HG03457 (cell line): Measurements from ENCODE around the gene GPR17.

Source experiments
- ATAC-seq: cut with Tn5 transposase; IDR thresholded peaks from one replicate; pipeline ENCODE4 v1.9.1; 2021; ENCODE audit warnings: moderate number of reproducible peaks; ENCODE audit not compliant: unreplicated experiment

The GPR17 gene

DNA sequence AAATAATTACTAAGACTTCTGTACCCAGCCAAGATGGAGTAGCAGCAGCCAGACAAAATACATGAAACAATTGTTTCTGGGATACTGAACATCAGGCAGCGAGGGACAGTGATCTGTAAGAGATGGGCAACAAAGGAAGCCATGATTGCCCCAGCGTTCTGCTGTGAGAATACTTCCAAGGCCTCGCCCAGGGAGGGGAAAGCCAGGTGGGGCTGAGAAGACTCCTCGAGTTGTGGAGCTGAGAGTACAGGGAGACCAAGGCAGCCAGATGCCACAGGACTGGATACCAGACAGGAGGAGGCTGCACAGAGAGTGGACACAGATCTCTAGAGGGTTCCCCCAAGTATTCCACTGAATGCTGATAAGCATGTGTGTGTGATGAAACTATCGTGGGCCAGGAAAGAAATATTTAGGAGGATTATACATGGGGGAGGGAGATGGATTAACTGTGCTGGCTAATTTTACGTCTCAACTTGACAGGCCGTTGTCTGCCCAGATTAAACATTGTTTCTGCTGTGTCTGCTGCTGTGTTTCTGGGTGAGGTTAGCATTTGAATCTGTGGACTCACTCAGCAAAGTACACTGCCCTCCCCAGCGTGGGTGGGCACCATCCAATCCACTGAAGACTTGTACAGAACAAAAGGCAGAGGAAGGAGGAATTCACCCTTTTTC lies 39.6 kb downstream of the GPR17 start:
- ATAC-seq = no peak

DNA sequence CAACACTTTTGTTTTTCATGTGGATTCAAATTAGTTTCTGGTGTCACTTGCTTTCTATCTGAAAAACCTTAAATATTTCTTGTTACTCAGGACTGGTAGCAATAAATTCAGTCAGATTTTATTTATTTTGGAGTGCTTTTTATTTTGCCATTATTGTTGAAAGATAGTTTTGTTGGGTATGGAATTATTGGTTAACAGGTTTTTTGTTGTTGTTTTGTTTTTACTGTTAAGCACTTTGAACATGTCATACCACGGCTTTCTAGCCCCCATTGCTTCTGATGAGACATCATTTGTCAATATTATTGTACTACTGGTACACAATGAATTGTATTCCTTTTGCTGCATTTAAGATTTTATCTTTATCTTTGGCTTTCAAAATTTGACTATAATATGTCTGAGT lies 42.5 kb downstream of the GPR17 start:
- ATAC-seq = no peak

DNA sequence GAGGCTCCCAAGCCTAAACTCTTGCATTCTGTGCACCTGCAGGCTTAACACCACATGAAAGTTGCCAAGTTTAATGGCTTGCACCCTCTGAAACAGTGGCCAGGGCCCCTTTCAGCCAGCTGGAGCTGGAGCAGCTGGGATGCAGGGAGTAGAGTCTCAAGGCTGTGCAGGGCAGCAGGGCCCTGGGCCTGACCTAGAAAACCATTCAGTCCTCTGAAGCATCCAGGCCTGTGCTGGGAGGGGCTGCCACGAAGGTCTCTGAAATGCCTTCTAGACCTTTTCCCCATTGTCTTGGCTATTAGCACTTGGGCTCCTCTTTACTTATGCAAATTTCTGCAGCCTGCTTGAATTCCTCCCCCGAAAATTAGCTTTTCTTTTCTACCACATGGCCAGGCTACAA lies 44.7 kb downstream of the GPR17 start:
- ATAC-seq = no peak

DNA sequence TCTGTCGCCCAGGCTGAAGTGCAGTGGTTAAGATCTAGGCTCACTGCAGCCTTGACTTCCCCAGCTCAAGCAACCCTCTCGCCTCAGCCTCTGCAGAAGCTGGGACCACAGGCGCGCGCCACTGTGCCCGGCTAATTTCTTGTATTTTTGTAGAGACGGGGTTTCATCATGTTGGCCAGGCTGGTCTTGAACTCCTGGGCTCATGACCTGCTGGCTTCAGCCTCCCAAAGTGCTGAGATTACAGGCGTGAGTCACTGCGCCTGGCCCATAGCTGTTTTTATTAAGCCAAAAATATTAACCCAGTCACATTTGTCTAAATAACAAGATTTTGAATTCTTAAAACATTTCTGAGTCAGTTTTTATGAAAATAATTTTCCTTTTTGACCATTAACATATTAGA lies 49.0 kb downstream of the GPR17 start:
- no peak for ATAC-seq

DNA sequence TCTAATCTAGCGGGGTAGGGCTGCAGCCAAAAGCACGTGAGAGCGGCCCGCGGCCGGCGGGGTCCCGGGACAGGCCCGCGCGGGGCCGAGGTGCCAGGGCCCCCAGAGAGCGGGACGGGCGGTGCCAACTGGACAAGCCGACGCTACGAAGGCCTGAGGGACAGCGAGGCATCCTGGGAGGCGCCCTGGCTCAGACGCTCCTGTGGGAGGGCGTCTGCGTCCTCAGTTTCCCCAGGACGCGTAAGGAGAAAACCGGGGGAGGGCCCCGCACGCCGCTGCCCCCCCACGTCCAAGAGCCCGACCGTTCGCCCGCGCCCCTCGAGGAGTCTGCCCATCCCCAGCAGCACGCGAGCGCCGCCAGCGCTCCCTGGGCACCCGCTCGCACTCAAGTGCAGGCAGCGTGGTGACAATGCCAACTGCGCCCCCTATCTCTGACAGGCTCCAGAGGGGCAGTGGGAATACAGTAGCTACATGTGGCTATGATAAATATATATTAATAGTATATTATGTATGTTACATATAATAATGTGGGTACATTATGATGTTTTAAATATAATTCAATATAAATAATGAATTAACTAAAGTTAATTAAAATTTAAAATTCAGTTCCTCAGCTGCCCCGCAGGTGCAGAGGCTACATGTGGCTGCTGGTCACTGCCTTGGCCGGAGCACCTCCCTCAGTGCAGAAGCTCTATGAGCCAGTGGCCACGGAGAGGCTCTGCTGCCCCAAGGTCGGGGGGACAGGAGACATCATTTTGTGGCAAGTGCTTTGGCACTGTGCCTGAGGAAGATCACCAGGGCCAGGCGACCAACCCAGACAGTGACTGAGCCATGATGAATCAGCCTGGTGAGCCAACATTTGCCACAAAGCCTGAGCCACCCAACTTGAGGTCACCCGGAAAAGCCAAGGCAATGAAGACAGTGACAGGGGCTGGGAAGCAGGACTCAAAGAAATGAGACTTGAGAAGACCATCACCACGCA lies 49.8 kb downstream of the GPR17 start:
- no peak for ATAC-seq

DNA sequence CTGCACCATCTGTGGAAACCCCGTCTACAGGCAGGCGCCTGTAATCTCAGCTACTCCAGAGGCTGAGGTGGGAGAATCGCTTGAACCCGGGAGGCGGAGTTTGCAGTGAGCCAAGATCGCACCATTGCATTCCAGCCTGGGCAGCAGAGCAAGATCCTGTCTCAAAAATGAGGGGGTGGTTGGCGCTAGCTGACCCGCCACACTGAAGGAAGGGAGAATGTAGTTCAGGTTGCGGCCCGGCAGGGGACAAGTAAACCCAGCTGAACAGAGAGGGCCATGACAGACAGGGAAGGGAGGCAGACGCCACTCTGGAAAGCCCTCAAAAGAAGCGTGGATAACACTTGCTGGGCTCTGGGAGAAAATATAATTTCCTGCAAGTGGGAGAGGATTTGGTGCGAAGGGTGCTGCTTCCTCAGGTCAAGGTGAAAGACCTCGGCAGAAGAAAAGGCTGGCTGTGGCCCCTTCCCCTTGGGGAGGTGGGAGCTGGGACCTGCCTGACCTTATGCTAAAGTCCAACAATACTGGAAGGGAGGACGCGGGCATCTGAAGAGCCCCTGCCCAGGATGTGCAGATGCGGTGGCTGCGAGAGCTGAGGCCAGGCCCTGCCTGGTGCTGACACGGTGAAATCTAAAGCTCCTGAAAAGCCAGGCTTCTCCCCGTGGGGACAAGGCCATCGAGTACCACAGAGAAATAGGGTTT lies 51.7 kb downstream of the GPR17 start:
- no peak for ATAC-seq

DNA sequence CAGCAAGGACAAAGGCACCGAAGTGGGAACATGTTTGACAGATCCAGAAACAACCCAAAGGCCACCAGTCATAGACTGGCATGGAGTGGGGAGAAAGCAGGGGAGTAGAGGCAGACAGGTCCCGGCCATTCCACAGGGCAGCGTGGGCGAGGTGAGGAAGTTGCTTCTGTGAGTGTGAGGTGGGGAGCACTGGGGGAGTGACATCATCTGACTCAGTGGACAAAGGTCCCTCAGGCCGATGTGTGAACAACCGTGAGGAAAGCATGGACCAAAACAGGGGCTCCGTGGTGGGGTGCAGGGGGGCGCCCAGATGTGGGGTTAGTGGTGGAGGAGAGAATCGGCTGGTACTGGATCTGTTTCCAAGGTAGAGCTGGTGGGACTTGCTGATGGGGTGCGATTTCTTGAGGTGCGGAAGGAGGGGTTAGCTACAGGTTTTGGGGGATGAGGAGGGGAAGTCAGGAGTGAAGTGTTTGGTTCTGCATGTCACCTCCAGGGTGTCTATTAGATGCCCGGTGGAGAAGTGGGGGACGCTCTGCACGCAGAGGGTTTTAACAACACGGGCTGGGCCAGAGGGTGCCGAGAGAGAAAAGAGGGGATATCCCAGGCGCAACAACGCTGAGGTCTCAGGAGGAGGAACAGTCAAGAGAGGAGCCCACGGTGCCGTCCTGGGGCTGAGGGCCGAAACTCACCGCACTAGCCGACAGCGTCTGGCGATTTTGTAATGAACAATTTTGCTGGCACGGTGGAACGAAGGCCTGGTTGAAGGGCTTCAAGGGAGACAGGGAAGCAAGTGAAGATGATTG lies 52.8 kb downstream of the GPR17 start:
- ATAC-seq = no peak

DNA sequence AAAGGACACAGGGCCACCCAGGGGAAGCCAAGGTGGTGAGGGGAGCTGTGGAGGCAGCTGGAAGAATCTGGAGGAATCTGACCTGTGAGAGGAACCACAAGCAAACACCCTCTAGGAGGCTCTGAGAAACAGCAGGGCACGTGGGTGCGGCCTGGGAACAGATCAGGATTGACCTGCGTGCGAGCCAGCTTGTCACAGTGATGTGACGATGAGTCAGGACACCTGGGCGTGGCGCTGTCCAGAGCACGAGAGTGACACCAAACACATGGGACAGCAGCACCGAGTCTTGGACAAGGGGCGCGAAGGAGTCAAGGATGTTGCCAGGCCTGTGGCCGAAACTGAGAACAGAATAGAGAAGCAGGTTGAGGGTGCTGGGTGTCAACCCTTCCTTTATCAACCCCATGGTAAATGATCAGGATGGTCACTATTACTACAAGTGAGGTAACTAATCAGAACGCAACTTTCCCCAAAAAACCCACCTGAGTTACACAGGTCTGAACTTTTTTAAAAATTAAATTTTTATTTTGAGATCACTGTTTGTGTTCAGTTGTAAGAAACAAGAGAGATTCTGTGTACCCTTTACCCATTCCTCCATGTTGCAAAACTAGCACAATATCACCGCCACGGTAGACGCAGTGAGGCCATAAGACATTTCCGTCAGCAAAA lies 54.7 kb downstream of the GPR17 start:
- peak; percentile 47 for ATAC-seq

DNA sequence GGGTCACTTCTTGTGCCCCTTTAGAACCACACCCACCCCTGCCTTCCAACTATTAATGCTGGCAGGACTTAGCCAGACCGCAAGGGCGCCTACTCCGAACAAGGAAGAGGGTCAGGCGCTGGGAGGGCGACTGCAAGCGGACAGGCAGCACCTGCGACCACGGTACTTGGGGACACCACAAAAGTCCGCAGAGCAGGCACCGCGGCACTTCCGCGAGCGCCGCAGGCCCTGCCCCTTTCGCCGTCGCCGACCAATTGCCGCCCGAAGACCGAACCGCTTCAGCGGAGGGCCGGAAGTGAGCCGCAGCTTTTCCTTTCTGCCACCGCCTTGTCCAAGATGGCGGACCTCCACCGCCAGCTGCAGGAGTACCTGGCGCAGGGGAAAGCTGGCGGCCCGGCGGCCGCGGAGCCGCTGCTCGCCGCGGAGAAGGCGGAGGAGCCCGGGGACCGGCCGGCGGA lies 55.3 kb downstream of the GPR17 start, which contains the start of gene SFT2D3:
Gene SFT2D3 (plus strand): TSS at position 305 of the 458 bp plus-strand sequence. CDS start 32 bp downstream, at position 337.
- ATAC-seq = peak; percentile 58

DNA sequence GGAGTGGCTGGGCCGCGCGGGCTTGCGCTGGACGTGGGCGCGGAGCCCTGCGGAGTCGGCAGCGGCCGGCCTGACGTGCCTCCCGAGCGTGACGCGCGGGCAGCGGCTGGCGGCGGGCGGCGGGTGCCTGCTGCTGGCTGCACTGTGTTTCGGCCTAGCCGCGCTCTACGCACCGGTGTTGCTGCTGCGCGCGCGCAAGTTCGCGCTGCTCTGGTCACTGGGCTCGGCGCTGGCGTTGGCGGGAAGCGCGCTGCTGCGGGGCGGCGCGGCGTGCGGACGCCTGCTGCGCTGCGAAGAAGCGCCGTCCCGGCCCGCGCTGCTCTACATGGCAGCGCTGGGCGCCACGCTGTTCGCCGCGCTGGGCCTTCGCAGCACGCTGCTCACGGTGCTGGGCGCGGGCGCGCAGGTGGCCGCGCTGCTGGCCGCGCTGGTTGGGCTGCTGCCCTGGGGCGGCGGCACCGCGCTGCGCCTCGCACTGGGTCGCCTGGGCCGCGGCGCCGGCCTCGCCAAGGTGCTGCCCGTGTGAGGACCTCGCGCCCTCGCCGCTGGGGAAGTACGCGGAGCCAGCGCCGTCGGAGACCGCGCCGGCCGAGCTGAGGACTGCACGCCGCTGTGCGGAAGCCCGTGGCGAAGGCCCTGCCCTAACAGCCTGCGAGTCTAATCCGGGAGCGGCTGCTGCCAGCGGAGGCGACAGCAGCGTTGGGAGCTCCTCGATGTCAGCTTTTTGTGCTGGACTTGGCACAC lies 55.9 kb downstream of the GPR17 start:
- peak; percentile 39 for ATAC-seq
